Bronchus fibroblast of lung (primary cell): ENCODE results near the gene COMMD10. TPM values are rescaled to one million over a fixed set of nuclear protein-coding genes. Genes with fewer than 3 reads are reported as not detected.

Source experiments
- total RNA-seq: library from RNA; depleted of rRNA; stranded (reverse); fragments of >200 nt; gene quantifications from 2 replicates; pipeline ENCODE4 v1.2.3, GENCODE V29; 2015

COMMD10 gene
- 26.6 and 29.1 TPM in 2 replicates for total RNA-seq

GRCh38 chr5:116084871-116085715 is at the start of gene COMMD10:
Gene COMMD10, plus strand, starts transcription at chr5:116085025.

Other genes with a start within 250 kb of the COMMD10 start
- gene ATG12, start 243.5 kb upstream of the COMMD10 start, total RNA-seq = 48.2 and 52.3 TPM in 2 replicates
- gene AP3S1, start 243.1 kb upstream of the COMMD10 start, total RNA-seq = 106 and 112 TPM in 2 replicates
- gene LVRN, start 122.5 kb upstream of the COMMD10 start, total RNA-seq = under 0.01 TPM in 2 replicates
- gene ARL14EPL, start 52.6 kb upstream of the COMMD10 start, total RNA-seq = 0.17 TPM in 1 of 2 replicates, not detected in the other